Thyroid gland (tissue), 4 donors: ENCODE data around the gene SDSL. TPM values are rescaled to one million over a fixed set of nuclear protein-coding genes. Genes with fewer than 3 reads are reported as not detected.

ENCODE experiments used
- DNase-seq, 2 donors: peaks; one replicate each; pipeline ENCODE4 v3.0.0-alpha.2; 2019
- H3K27ac ChIP-seq, 3 donors: fragments of 200-600 bp; sonication (generic); 1 replicate in 2 of 3; 2 replicates in 1 of 3; pipeline ENCODE4 v1.5.1; 2016 to 2019; ENCODE audit warnings: mild to moderate bottlenecking in 1 of 3, moderate library complexity in 1 of 3
- H3K27me3 ChIP-seq: fragments of 200-600 bp; sonication (generic); one replicate; pipeline ENCODE4 v1.5.1; 2019
- H3K36me3 ChIP-seq, 2 donors: fragments of 200-600 bp; sonication (generic); one replicate each; pipeline ENCODE4 v1.5.1; 2016 to 2019
- H3K4me1 ChIP-seq, 2 donors: fragments of 200-600 bp; sonication (generic); one replicate each; pipeline ENCODE4 v1.5.1; 2017 to 2019
- H3K4me3 ChIP-seq, 3 donors: fragments of 200-600 bp; sonication (generic); replicated peaks in 1 of 3; 1 replicate in 2 of 3; 2 replicates in 1 of 3; pipeline ENCODE4 v1.5.1; 2016; ENCODE audit warnings: mild to moderate bottlenecking in 1 of 3
- H3K9me3 ChIP-seq: fragments of 200-600 bp; sonication (generic); one replicate; pipeline ENCODE4 v1.5.1; 2017
- CTCF ChIP-seq, 6 experiments: fragments of 200-600 bp in 3 of 6; fragments of 450-650 bp in 3 of 6; sonication (generic) in 3 of 6; IDR thresholded peaks; one replicate each; pipeline ENCODE4 v1.5.1; 2016 to 2019; ENCODE audit warnings: antibody characterized with exemption in 6 of 6, mild to moderate bottlenecking in 2 of 6, inconsistent platforms in 1 of 6, moderate library complexity in 1 of 6
- POLR2A ChIP-seq, 2 donors: fragments of 450-650 bp; IDR thresholded peaks; one replicate each; pipeline ENCODE4 v1.6.1; 2017; ENCODE audit warnings: antibody characterized with exemption in 2 of 2, mild to moderate bottlenecking in 2 of 2, moderate library complexity in 1 of 2
- WGBS, 2 donors: methylation state at CpG; one replicate each; pipeline ENCODE4 v1.1.5; 2017; 5-methylcytosine and 5-hydroxymethylcytosine counted together
- intact Hi-C: fragments of 100-400 bp; cut with DNase I; formaldehyde crosslinking; loops from one replicate; pipeline ENCODE4 v1.15.1; 2023
- total RNA-seq, 4 donors: library from RNA; depleted of rRNA; stranded (reverse); fragments of >200 nt; gene quantifications; one replicate each; pipeline ENCODE4 v1.2.3, GENCODE V29; 2016

SDSL gene
- total RNA-seq, 4 donors from 2014 or later, result 13.6 to 42.2 (median 27.5) TPM

- H3K9me3 ChIP-seq, result no peaks in the 10 kb centered on the region
- H3K36me3 ChIP-seq, result no peaks in the 10 kb centered on the region
- WGBS, 2 donors, result 80 to 100% methylated on average over 1 of the region's 1 CpG
- intact Hi-C loops, result loop anchor here (10.0 kb wide), 2 partner anchors 74 to 234 kb away; partner anchors contain the start of gene PLBD2
- DNase-seq, result no peak
- H3K27ac ChIP-seq, result peak overlapping the region in 1 of 3 donors; percentile 56
- H3K4me3 ChIP-seq, result no peak overlapping the region
- H3K27me3 ChIP-seq, result no peaks in the 10 kb centered on the region
- TF ChIP-seq CTCF (IDR thresholded peaks at IDR 0.05), result no peak
- TF ChIP-seq POLR2A (IDR thresholded peaks at IDR 0.05), result no peak
- peaks cover 27 to 35% of the 10 kb centered on the region in 2 donors for H3K4me1 ChIP-seq
Measured at GRCh38 chr12:113428482-113428881, 6.3 kb downstream of the SDSL start.

DNA sequence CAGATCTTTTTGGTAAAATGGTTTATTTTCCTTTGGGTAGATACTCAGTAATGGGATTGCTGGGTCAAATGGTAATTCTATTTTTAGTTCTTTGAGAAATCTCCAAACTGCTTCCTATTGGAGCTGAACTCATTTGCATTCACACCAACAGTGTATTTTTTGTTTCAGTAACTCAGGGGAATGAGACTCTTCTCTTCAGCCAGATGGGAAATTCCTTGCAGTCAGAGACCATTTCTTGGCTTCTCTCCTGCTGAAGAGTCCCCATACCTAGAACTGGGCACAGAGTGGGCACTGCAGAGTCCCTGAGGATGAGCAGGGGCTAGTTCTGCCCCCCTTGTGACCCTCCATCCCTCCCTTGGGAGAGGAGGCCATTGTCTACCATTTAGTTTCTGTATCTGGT lies 10.8 kb downstream of the SDSL start:
- Histone ChIP-seq H3K27me3 (no peaks in the 10 kb centered on the region), H3K9me3 (no peaks in the 10 kb centered on the region), H3K27ac (peak overlapping the region; percentile 87 to 93 (median 92)), H3K4me1 (peaks cover 18 to 24% of the 10 kb centered on the region in 2 donors), H3K36me3 (no peaks in the 10 kb centered on the region), H3K4me3 (no peak overlapping the region)
- intact Hi-C loops, result no loop called here
- TF ChIP-seq CTCF (IDR thresholded peaks at IDR 0.05), result no peak
- TF ChIP-seq POLR2A (IDR thresholded peaks at IDR 0.05), result no peak
- peak; percentile 37 to 42 for DNase-seq

- no peaks in the 10 kb centered on the region for H3K9me3 ChIP-seq
- no peaks in the 10 kb centered on the region for H3K36me3 ChIP-seq
- 87 to 94% methylated on average over 5 of the region's 5 CpGs for WGBS, 2 donors
- TF ChIP-seq POLR2A (IDR thresholded peaks at IDR 0.05) (no peak), CTCF (IDR thresholded peaks at IDR 0.05) (no peak)
- intact Hi-C loops, result no loop called here
- H3K27ac ChIP-seq, result no peak overlapping the region
- H3K4me1 ChIP-seq, result peaks cover 17 to 24% of the 10 kb centered on the region in 2 donors
- DNase-seq, result no peak
- no peak overlapping the region for H3K4me3 ChIP-seq
- H3K27me3 ChIP-seq, result no peaks in the 10 kb centered on the region
Measured at GRCh38 chr12:113435367-113435766, 13.2 kb downstream of the SDSL start.

DNA sequence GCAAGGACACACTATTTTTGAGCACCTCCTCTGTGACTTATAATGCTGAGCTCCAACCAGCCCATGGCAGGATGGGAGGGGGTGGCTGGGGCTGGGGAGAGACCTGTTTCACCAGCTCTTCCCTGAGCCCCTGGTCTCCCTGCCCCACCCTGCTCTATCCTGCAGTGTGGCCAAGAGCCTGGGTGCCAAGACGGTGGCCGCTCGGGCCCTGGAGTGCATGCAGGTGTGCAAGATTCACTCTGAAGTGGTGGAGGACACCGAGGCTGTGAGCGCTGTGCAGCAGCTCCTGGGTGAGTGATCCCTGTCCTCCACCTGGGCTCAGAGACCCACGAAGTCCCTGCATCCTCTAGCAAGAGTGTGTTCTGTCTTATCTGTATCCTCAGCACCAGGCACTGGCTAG lies 14.4 kb downstream of the SDSL start:
- Histone ChIP-seq H3K36me3 (no peaks in the 10 kb centered on the region), H3K27ac (no peak overlapping the region), H3K4me3 (no peak overlapping the region), H3K4me1 (peaks cover 17 to 24% of the 10 kb centered on the region in 2 donors), H3K27me3 (no peaks in the 10 kb centered on the region), H3K9me3 (no peaks in the 10 kb centered on the region)
- WGBS, 2 donors, result 40 to 77% methylated on average over 1 to 6 of the region's 6 CpGs
- DNase-seq, result no peak
- TF ChIP-seq POLR2A (IDR thresholded peaks at IDR 0.05) (no peak), CTCF (IDR thresholded peaks at IDR 0.05) (no peak)
- intact Hi-C loops, result no loop called here

DNA sequence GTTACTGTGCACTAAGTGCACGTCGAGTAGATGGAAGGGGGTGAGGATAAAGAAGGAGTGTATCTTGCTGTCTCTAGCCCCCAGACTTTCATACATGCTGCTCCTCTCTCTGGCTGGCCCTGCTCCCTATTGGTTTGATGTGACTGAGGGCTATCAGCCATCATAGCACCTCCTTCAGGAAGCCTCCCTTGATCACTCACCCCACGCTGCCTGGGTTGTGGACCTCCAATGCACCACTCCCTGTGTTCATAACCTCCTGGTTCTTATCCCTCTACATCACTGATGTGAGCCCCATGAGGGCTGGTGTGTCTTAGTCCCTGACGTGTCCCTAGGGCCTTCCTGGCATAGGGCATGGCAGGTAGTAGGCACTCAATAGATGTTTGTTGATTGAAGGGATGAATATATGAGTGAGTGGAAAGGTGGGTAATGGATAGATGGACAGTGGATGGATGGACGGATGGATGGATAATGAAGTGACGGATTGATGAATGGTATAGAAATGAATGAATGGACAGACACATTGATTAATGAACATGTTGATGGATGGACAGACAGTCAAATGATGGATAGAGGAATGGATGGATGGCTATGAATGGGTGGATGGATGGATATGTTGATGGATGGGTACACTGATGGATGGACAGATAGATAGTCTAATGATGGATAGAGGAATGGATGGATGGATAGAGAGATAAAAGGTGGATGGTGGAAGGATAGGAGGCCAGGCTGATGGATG lies 15.0 kb downstream of the SDSL start:
- no peak overlapping the region for H3K27ac ChIP-seq
- H3K4me3 ChIP-seq, result no peak overlapping the region
- H3K27me3 ChIP-seq, result no peaks in the 10 kb centered on the region
- no peaks in the 10 kb centered on the region for H3K9me3 ChIP-seq
- 88 to 91% methylated on average over 6 of the region's 6 CpGs for WGBS, 2 donors
- no peaks in the 10 kb centered on the region for H3K36me3 ChIP-seq
- DNase-seq, result no peak
- H3K4me1 ChIP-seq, result peaks cover 17 to 22% of the 10 kb centered on the region in 2 donors
- TF ChIP-seq POLR2A (IDR thresholded peaks at IDR 0.05) (no peak), CTCF (IDR thresholded peaks at IDR 0.05) (no peak)
- intact Hi-C loops, result no loop called here
